Activated T-cell treated with anti-CD3 and anti-CD28 coated beads, Interleukin-2, amount 50 U/mL, for 72 hours (primary cell): ENCODE data around the gene ITGB3. TPM values are rescaled to one million over a fixed set of nuclear protein-coding genes. Genes with fewer than 3 reads are reported as not detected.

ENCODE experiments used
- ATAC-seq, 2 donors: fragments of 150-1000 bp; cut with Tn5 transposase; replicated peaks in 1 of 2; 2 replicates each; pipeline ENCODE4 v1.10.0; 2021; ENCODE audit warnings: moderate library complexity in 2 of 2, mild to moderate bottlenecking in 1 of 2
- DNase-seq, 2 donors: peaks; one replicate each; pipeline ENCODE4 v3.0.0; 2021 to 2022; ENCODE audit warnings: mixed read lengths in 1 of 2
- H3K27ac Mint-ChIP-seq: one replicate; pipeline ENCODE4 v1.8.0; 2022; ENCODE audit warnings: mild to moderate bottlenecking, moderate library complexity, mixed read lengths
- H3K27me3 Mint-ChIP-seq: one replicate; pipeline ENCODE4 v1.8.0; 2022; ENCODE audit warnings: low read depth, mixed read lengths
- H3K36me3 Mint-ChIP-seq, 2 donors: one replicate each; pipeline ENCODE4 v1.8.0; 2022; ENCODE audit warnings: mixed read lengths in 2 of 2, mild to moderate bottlenecking in 1 of 2; ENCODE audit not compliant: insufficient read depth in 2 of 2
- H3K4me1 Mint-ChIP-seq: one replicate; pipeline ENCODE4 v1.8.0; 2022; ENCODE audit warnings: low read depth, mixed read lengths
- H3K4me3 Mint-ChIP-seq, 2 donors: one replicate each; pipeline ENCODE4 v1.8.0; 2022; ENCODE audit warnings: mild to moderate bottlenecking in 2 of 2, mixed read lengths in 2 of 2, moderate library complexity in 2 of 2
- H3K9me3 Mint-ChIP-seq, 2 donors: one replicate each; pipeline ENCODE4 v1.8.0; 2022; ENCODE audit warnings: mixed read lengths in 2 of 2
- total RNA-seq, 2 donors: library from RNA; stranded (reverse); gene quantifications; one replicate each; pipeline ENCODE4 v1.2.3, GENCODE V29; 2022

Gene ITGB3
- total RNA-seq, 2 donors from 2014 or later: not detected

- DNase-seq (no peak), ATAC-seq (no peak)
- no peak overlapping the region for H3K27ac Mint-ChIP-seq
- H3K9me3 Mint-ChIP-seq: peaks cover 0 to 3% of the 10 kb centered on the region in 2 donors
- peaks cover 18% of the 10 kb centered on the region for H3K4me1 Mint-ChIP-seq
- peaks cover 0 to 1% of the 10 kb centered on the region in 2 donors for H3K36me3 Mint-ChIP-seq
- H3K27me3 Mint-ChIP-seq: peaks cover 18% of the 10 kb centered on the region
- H3K4me3 Mint-ChIP-seq: no peak overlapping the region
These were observed 27.5 kb upstream of the ITGB3 start for GRCh38 chr17:47225911-47226688.

- peaks cover 12% of the 10 kb centered on the region for H3K4me1 Mint-ChIP-seq
- ATAC-seq: no peak
- peaks cover 22% of the 10 kb centered on the region for H3K27me3 Mint-ChIP-seq
- H3K36me3 Mint-ChIP-seq: peaks cover 0 to 1% of the 10 kb centered on the region in 2 donors
- no peak overlapping the region for H3K4me3 Mint-ChIP-seq
- no peak for DNase-seq
- H3K9me3 Mint-ChIP-seq: peaks cover 0 to 3% of the 10 kb centered on the region in 2 donors
- H3K27ac Mint-ChIP-seq: no peak overlapping the region
These were observed 25.8 kb upstream of the ITGB3 start for GRCh38 chr17:47227862-47228261.

- Mint-ChIP-seq H3K27ac (no peak overlapping the region), H3K4me1 (peaks cover 12% of the 10 kb centered on the region), H3K36me3 (no peaks in the 10 kb centered on the region), H3K4me3 (peak overlapping the region; percentile 49 to 71), H3K27me3 (peaks cover 22% of the 10 kb centered on the region), H3K9me3 (no peaks in the 10 kb centered on the region)
- ATAC-seq (peak; percentile 83 to 84), DNase-seq (peak; percentile 73 to 78)
These were observed 23.8 kb upstream of the ITGB3 start for GRCh38 chr17:47229535-47230443.

- no peak overlapping the region for H3K4me3 Mint-ChIP-seq
- peaks cover 12% of the 10 kb centered on the region for H3K4me1 Mint-ChIP-seq
- H3K36me3 Mint-ChIP-seq: no peaks in the 10 kb centered on the region
- peaks cover 22% of the 10 kb centered on the region for H3K27me3 Mint-ChIP-seq
- ATAC-seq (no peak), DNase-seq (no peak)
- no peak overlapping the region for H3K27ac Mint-ChIP-seq
- no peaks in the 10 kb centered on the region for H3K9me3 Mint-ChIP-seq
These were observed 22.8 kb upstream of the ITGB3 start for GRCh38 chr17:47230864-47231263.

GRCh38 chr17:47231334-47231733 lies 22.3 kb upstream of the ITGB3 start:
- Mint-ChIP-seq H3K4me3 (no peak overlapping the region), H3K27me3 (peaks cover 22% of the 10 kb centered on the region), H3K4me1 (peaks cover 12% of the 10 kb centered on the region), H3K36me3 (no peaks in the 10 kb centered on the region), H3K9me3 (no peaks in the 10 kb centered on the region), H3K27ac (no peak overlapping the region)
- DNase-seq: no peak
- ATAC-seq: no peak

GRCh38 chr17:47231866-47232265 lies 21.8 kb upstream of the ITGB3 start:
- DNase-seq (no peak), ATAC-seq (no peak)
- H3K9me3 Mint-ChIP-seq: no peaks in the 10 kb centered on the region
- H3K27ac Mint-ChIP-seq: no peak overlapping the region
- peaks cover 22% of the 10 kb centered on the region for H3K27me3 Mint-ChIP-seq
- H3K4me1 Mint-ChIP-seq: peaks cover 12% of the 10 kb centered on the region
- H3K4me3 Mint-ChIP-seq: no peak overlapping the region
- no peaks in the 10 kb centered on the region for H3K36me3 Mint-ChIP-seq

- H3K27me3 Mint-ChIP-seq: peaks cover 22% of the 10 kb centered on the region
These were observed 21.2 kb upstream of the ITGB3 start for GRCh38 chr17:47232465-47232864.

GRCh38 chr17:47235506-47235905 lies 18.1 kb upstream of the ITGB3 start:
- Mint-ChIP-seq H3K9me3 (no peaks in the 10 kb centered on the region), H3K27ac (no peak overlapping the region), H3K4me3 (no peak overlapping the region)

More at GRCh38 chr17:47232465-47232864, 21.2 kb upstream of the ITGB3 start:
- H3K4me1 Mint-ChIP-seq: peaks cover 12% of the 10 kb centered on the region
- no peaks in the 10 kb centered on the region for H3K9me3 Mint-ChIP-seq
- H3K27ac Mint-ChIP-seq: no peak overlapping the region
- DNase-seq: no peak
- H3K36me3 Mint-ChIP-seq: no peaks in the 10 kb centered on the region
- H3K4me3 Mint-ChIP-seq: no peak overlapping the region
- ATAC-seq: no peak

GRCh38 chr17:47235923-47236322 lies 17.7 kb upstream of the ITGB3 start:
- H3K9me3 Mint-ChIP-seq: no peaks in the 10 kb centered on the region
- no peak for DNase-seq
- peaks cover 6% of the 10 kb centered on the region for H3K27me3 Mint-ChIP-seq
- H3K4me3 Mint-ChIP-seq: no peak overlapping the region
- H3K27ac Mint-ChIP-seq: no peak overlapping the region
- H3K4me1 Mint-ChIP-seq: peaks cover 12% of the 10 kb centered on the region
- ATAC-seq: no peak
- no peaks in the 10 kb centered on the region for H3K36me3 Mint-ChIP-seq

More at GRCh38 chr17:47235506-47235905, 18.1 kb upstream of the ITGB3 start:
- DNase-seq (no peak), ATAC-seq (no peak)
- Mint-ChIP-seq H3K36me3 (no peaks in the 10 kb centered on the region), H3K27me3 (peaks cover 10% of the 10 kb centered on the region), H3K4me1 (peaks cover 8% of the 10 kb centered on the region)

- Mint-ChIP-seq H3K36me3 (no peaks in the 10 kb centered on the region), H3K4me1 (peaks cover 12% of the 10 kb centered on the region), H3K27me3 (peaks cover 6% of the 10 kb centered on the region), H3K9me3 (no peaks in the 10 kb centered on the region), H3K4me3 (no peak overlapping the region), H3K27ac (no peak overlapping the region)
- ATAC-seq (no peak), DNase-seq (no peak)
These were observed 15.8 kb upstream of the ITGB3 start for GRCh38 chr17:47237841-47238240.

- H3K36me3 Mint-ChIP-seq: no peaks in the 10 kb centered on the region
- no peaks in the 10 kb centered on the region for H3K9me3 Mint-ChIP-seq
These were observed 15.2 kb upstream of the ITGB3 start for GRCh38 chr17:47238321-47239010.

GRCh38 chr17:47239619-47239966 lies 14.0 kb upstream of the ITGB3 start:
- peaks cover 6% of the 10 kb centered on the region for H3K27me3 Mint-ChIP-seq
- no peaks in the 10 kb centered on the region for H3K9me3 Mint-ChIP-seq
- H3K4me1 Mint-ChIP-seq: peaks cover 12% of the 10 kb centered on the region
- H3K4me3 Mint-ChIP-seq: no peak overlapping the region
- ATAC-seq (no peak), DNase-seq (no peak)
- H3K27ac Mint-ChIP-seq: no peak overlapping the region
- no peaks in the 10 kb centered on the region for H3K36me3 Mint-ChIP-seq

More at GRCh38 chr17:47238321-47239010, 15.2 kb upstream of the ITGB3 start:
- Mint-ChIP-seq H3K27ac (no peak overlapping the region), H3K4me1 (peaks cover 12% of the 10 kb centered on the region), H3K4me3 (no peak overlapping the region), H3K27me3 (peaks cover 6% of the 10 kb centered on the region)
- DNase-seq: no peak
- ATAC-seq: no peak
